NCI-H524 (cell line): ENCODE data around the gene CHRNA4.

Experiments
- DNase-seq, 2 experiments: peaks; one replicate each; lab custom pipeline; 2025; lab: John Stamatoyannopoulos, UW

The CHRNA4 gene

GRCh38 chr20:63377256-63377941, 16.2 kb upstream of the CHRNA4 start:
- peak; percentile 28 to 62 for DNase-seq

- no peak for DNase-seq
Observed at GRCh38 chr20:63376283-63377250, 15.4 kb upstream of the CHRNA4 start.

GRCh38 chr20:63375438-63375837, 14.3 kb upstream of the CHRNA4 start:
- DNase-seq = no peak

GRCh38 chr20:63374504-63374903, 13.4 kb upstream of the CHRNA4 start:
- DNase-seq = no peak

GRCh38 chr20:63373996-63374395, 12.8 kb upstream of the CHRNA4 start:
- DNase-seq = no peak

- peak in 1 of 2 experiments; percentile 44 for DNase-seq
Observed at GRCh38 chr20:63372971-63373885, 12.1 kb upstream of the CHRNA4 start.

- no peak for DNase-seq
Observed at GRCh38 chr20:63371291-63371865, 10.2 kb upstream of the CHRNA4 start.

- DNase-seq = peak; percentile 56 to 80
Observed at GRCh38 chr20:63370618-63371187, 9.6 kb upstream of the CHRNA4 start.

GRCh38 chr20:63369724-63370617, 8.8 kb upstream of the CHRNA4 start:
- no peak for DNase-seq

- DNase-seq = no peak
Observed at GRCh38 chr20:63369024-63369530, 7.9 kb upstream of the CHRNA4 start.

GRCh38 chr20:63368151-63368550, 7.0 kb upstream of the CHRNA4 start:
- DNase-seq = no peak

GRCh38 chr20:63367446-63368055, 6.4 kb upstream of the CHRNA4 start:
- no peak for DNase-seq

- DNase-seq = peak in 1 of 2 experiments; percentile 53
Observed at GRCh38 chr20:63366390-63367365, 5.5 kb upstream of the CHRNA4 start.

- DNase-seq = no peak
Observed at GRCh38 chr20:63365601-63366389, 4.6 kb upstream of the CHRNA4 start.

- no peak for DNase-seq
Observed at GRCh38 chr20:63364801-63365585, 3.8 kb upstream of the CHRNA4 start.

GRCh38 chr20:63363981-63364561, 2.9 kb upstream of the CHRNA4 start:
- DNase-seq = peak in 1 of 2 experiments; percentile 59
